ENCODE results near the gene PIAS4.
A peak's percentile ranks its signal among the peaks of the same experiment; 100 is the strongest.
"Not testable (repeated sequence)": the region's sequence is repeated elsewhere in the genome, so short reads cannot be mapped to it uniquely, and the experiment has no call there.

PIAS4 gene

GRCh38 chr19:4007021-4007835 lies at the start of gene PIAS4:
TSS of gene PIAS4 (plus strand) at chr19:4007736. CDS start at chr19:4007761, 25 bp downstream.
- peak; percentile 98 for DNase-seq

- DNase-seq: no peak
Observed at GRCh38 chr19:3958836-3959765, 48.4 kb upstream of the PIAS4 start.

GRCh38 chr19:3959766-3960131 lies 47.8 kb upstream of the PIAS4 start:
- no peak for DNase-seq

- no peak for DNase-seq
Observed at GRCh38 chr19:3961007-3961406, 46.5 kb upstream of the PIAS4 start.

- no peak for DNase-seq
Observed at GRCh38 chr19:3963458-3964255, 43.9 kb upstream of the PIAS4 start.

- DNase-seq: no peak
Observed at GRCh38 chr19:3964256-3965194, 43.0 kb upstream of the PIAS4 start.

- no peak for DNase-seq
Observed at GRCh38 chr19:3966051-3967017, 41.2 kb upstream of the PIAS4 start.

GRCh38 chr19:3967983-3968382 lies 39.6 kb upstream of the PIAS4 start:
- DNase-seq: not testable (repeated sequence)

GRCh38 chr19:3968556-3969434 lies 38.7 kb upstream of the PIAS4 start:
- peak; percentile 95 for DNase-seq

- peak; percentile 42 for DNase-seq
Observed at GRCh38 chr19:3969435-3970312, 37.9 kb upstream of the PIAS4 start.

- peak; percentile 40 for DNase-seq
Observed at GRCh38 chr19:3970313-3970807, 37.2 kb upstream of the PIAS4 start.

GRCh38 chr19:3970808-3971598 lies 36.5 kb upstream of the PIAS4 start, which contains the start of gene DAPK3:
TSS of gene DAPK3 (minus strand) at chr19:3971099. CDS start at chr19:3969735, 1,364 bp downstream.
- peak; percentile 99 for DNase-seq

GRCh38 chr19:3975144-3975543 lies 32.4 kb upstream of the PIAS4 start:
- no peak for DNase-seq

GRCh38 chr19:3975637-3976087 lies 31.9 kb upstream of the PIAS4 start:
- DNase-seq: no peak

- no peak for DNase-seq
Observed at GRCh38 chr19:3976495-3977241, 30.9 kb upstream of the PIAS4 start.
